HepG2 (cell line): ENCODE measurements around the gene PTCD1.

Experiments
- FOXA1 ChIP-seq, 2 experiments: fragments of 450-650 bp in 1 of 2; sonication (generic) in 1 of 2; formaldehyde crosslinking in 1 of 2; IDR thresholded peaks; 2 replicates each; pipeline versions ENCODE4 v1.4.0 to v1.6.1; 2016 to 2020; ENCODE audit warnings: missing genetic modification reagents in 1 of 2
- KDM5B ChIP-seq: sonication (generic); formaldehyde crosslinking; IDR thresholded peaks from 2 replicates; pipeline ENCODE4 v1.4.0; 2020; ENCODE audit warnings: missing genetic modification reagents, mild to moderate bottlenecking, borderline replicate concordance
- MXI1 ChIP-seq: IDR thresholded peaks from 3 replicates; pipeline ENCODE4 v1.6.1; 2012; ENCODE audit warnings: low read depth, low read length, inconsistent platforms, borderline replicate concordance
- NR2F6 ChIP-seq, 2 experiments: IDR thresholded peaks; 2 replicates each; pipeline ENCODE4 v1.6.1; 2016; ENCODE audit warnings: antibody characterized with exemption in 1 of 2, mild to moderate bottlenecking in 1 of 2
- POLR2AphosphoS2 ChIP-seq: IDR thresholded peaks from 2 replicates; pipeline ENCODE4 v1.6.1; 2011; ENCODE audit warnings: low read depth, low read length, improper control_type of control experiment
- RAD21 ChIP-seq: fragments of 450-650 bp; formaldehyde crosslinking; IDR thresholded peaks from 2 replicates; pipeline ENCODE4 v1.5.0; 2020; ENCODE audit warnings: mild to moderate bottlenecking
- RFX5 ChIP-seq: IDR thresholded peaks from 2 replicates; pipeline ENCODE4 v1.6.1; 2011; ENCODE audit warnings: low read depth, low read length, improper control_type of control experiment
- TAF1 ChIP-seq: sonication (generic); formaldehyde crosslinking; IDR thresholded peaks from 2 replicates; pipeline ENCODE4 v1.4.0; 2020; ENCODE audit warnings: missing genetic modification reagents
- ZNF274 ChIP-seq: sonication (generic); formaldehyde crosslinking; IDR thresholded peaks from 2 replicates; pipeline ENCODE4 v1.5.1; 2020; ENCODE audit warnings: mild to moderate bottlenecking, missing genetic modification reagents
- TF ChIP-seq, protein P1 (sequence below): sonication (generic); formaldehyde crosslinking; conservative IDR thresholded peaks from 2 replicates; pipeline ENCODE4 v1.4.0; 2020; ENCODE audit warnings: missing genetic modification reagents
- TF ChIP-seq, protein P2 (sequence below): sonication (generic); formaldehyde crosslinking; IDR thresholded peaks from 2 replicates; pipeline ENCODE4 v1.5.0; 2020; ENCODE audit warnings: mild to moderate bottlenecking, missing genetic modification reagents, moderate library complexity
- TF ChIP-seq, protein P3 (sequence below): sonication (generic); formaldehyde crosslinking; IDR thresholded peaks from 2 replicates; pipeline ENCODE4 v1.4.0; 2020; ENCODE audit warnings: mild to moderate bottlenecking, missing genetic modification reagents
- TF ChIP-seq, protein P4 (sequence below): sonication (generic); formaldehyde crosslinking; IDR thresholded peaks from 2 replicates; pipeline ENCODE4 v1.4.0; 2020; ENCODE audit warnings: missing genetic modification reagents, mild to moderate bottlenecking, borderline replicate concordance

DNA sequence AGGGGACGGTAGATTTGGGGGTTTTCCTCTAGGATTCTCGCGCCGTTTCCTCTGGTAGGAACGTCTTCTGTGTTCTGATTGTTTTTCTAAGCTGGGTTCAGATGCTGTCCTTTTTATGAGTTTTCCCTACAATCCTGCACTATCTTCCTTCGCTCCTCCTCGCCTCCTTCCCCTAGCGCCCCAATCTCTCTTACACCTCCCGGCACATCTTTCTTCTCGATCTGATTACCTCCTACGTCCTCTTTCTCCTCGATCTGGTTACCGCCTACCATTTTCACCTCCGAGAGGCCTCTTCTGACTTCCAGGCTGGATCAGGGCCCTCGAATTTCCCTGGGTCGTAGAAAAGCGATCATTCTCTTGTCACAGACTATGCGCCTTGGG is 29.4 kb downstream of the PTCD1 start:
- no peak for TF ChIP-seq KDM5B (CRISPR knock-in tag)
- TF ChIP-seq, protein P1, sequence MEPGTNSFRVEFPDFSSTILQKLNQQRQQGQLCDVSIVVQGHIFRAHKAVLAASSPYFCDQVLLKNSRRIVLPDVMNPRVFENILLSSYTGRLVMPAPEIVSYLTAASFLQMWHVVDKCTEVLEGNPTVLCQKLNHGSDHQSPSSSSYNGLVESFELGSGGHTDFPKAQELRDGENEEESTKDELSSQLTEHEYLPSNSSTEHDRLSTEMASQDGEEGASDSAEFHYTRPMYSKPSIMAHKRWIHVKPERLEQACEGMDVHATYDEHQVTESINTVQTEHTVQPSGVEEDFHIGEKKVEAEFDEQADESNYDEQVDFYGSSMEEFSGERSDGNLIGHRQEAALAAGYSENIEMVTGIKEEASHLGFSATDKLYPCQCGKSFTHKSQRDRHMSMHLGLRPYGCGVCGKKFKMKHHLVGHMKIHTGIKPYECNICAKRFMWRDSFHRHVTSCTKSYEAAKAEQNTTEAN = no peak
- TF ChIP-seq, protein P2, sequence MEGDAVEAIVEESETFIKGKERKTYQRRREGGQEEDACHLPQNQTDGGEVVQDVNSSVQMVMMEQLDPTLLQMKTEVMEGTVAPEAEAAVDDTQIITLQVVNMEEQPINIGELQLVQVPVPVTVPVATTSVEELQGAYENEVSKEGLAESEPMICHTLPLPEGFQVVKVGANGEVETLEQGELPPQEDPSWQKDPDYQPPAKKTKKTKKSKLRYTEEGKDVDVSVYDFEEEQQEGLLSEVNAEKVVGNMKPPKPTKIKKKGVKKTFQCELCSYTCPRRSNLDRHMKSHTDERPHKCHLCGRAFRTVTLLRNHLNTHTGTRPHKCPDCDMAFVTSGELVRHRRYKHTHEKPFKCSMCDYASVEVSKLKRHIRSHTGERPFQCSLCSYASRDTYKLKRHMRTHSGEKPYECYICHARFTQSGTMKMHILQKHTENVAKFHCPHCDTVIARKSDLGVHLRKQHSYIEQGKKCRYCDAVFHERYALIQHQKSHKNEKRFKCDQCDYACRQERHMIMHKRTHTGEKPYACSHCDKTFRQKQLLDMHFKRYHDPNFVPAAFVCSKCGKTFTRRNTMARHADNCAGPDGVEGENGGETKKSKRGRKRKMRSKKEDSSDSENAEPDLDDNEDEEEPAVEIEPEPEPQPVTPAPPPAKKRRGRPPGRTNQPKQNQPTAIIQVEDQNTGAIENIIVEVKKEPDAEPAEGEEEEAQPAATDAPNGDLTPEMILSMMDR (CRISPR knock-in tag) = no peak
- TF ChIP-seq, protein P3, sequence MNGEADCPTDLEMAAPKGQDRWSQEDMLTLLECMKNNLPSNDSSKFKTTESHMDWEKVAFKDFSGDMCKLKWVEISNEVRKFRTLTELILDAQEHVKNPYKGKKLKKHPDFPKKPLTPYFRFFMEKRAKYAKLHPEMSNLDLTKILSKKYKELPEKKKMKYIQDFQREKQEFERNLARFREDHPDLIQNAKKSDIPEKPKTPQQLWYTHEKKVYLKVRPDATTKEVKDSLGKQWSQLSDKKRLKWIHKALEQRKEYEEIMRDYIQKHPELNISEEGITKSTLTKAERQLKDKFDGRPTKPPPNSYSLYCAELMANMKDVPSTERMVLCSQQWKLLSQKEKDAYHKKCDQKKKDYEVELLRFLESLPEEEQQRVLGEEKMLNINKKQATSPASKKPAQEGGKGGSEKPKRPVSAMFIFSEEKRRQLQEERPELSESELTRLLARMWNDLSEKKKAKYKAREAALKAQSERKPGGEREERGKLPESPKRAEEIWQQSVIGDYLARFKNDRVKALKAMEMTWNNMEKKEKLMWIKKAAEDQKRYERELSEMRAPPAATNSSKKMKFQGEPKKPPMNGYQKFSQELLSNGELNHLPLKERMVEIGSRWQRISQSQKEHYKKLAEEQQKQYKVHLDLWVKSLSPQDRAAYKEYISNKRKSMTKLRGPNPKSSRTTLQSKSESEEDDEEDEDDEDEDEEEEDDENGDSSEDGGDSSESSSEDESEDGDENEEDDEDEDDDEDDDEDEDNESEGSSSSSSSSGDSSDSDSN (CRISPR knock-in tag) = no peak
- TF ChIP-seq MXI1 = no peak
- TF ChIP-seq RFX5 = no peak
- TF ChIP-seq RAD21 (CRISPR knock-in tag) = no peak
- TF ChIP-seq TAF1 (CRISPR knock-in tag) = no peak
- no peak for TF ChIP-seq POLR2AphosphoS2
- TF ChIP-seq, protein P4, sequence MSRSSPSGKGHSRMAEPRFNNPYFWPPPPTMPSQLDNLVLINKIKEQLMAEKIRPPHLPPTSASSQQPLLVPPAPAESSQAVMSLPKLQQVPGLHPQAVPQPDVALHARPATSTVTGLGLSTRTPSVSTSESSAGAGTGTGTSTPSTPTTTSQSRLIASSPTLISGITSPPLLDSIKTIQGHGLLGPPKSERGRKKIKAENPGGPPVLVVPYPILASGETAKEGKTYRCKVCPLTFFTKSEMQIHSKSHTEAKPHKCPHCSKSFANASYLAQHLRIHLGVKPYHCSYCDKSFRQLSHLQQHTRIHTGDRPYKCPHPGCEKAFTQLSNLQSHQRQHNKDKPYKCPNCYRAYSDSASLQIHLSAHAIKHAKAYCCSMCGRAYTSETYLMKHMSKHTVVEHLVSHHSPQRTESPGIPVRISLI (CRISPR knock-in tag) = no peak
- TF ChIP-seq ZNF274 = no peak
- no peak for TF ChIP-seq FOXA1 (IDR thresholded peaks at IDR 0.05)
- no peak for TF ChIP-seq FOXA1 (CRISPR knock-in tag; IDR thresholded peaks at IDR 0.05)
- no peak for TF ChIP-seq NR2F6 (IDR thresholded peaks at IDR 0.05)
- no peak for TF ChIP-seq NR2F6 (CRISPR knock-in tag; IDR thresholded peaks at IDR 0.05)
